Adipocyte (in vitro differentiated cells): ENCODE measurements around the gene TRPM5.

Experiments used
- DNase-seq: peaks from one replicate; pipeline ENCODE4 v3.0.0-alpha.2; 2015; ENCODE audit warnings: low read depth
- H3K27me3 ChIP-seq: replicated peaks from 2 replicates; pipeline ENCODE4 v1.7.0; 2013; ENCODE audit warnings: mild to moderate bottlenecking, low read length, moderate library complexity; ENCODE audit not compliant: control insufficient read depth, insufficient read depth
- H3K36me3 ChIP-seq: 2 replicates; pipeline ENCODE4 v1.7.0; 2013; ENCODE audit warnings: low read length, mild to moderate bottlenecking, moderate library complexity; ENCODE audit not compliant: control insufficient read depth, insufficient read depth, severe bottlenecking
- H3K4me1 ChIP-seq: 2 replicates; pipeline ENCODE4 v1.7.0; 2013; ENCODE audit warnings: mild to moderate bottlenecking, low read length, moderate library complexity; ENCODE audit not compliant: control insufficient read depth, insufficient read depth
- H3K4me3 ChIP-seq: 2 replicates; pipeline ENCODE4 v1.7.0; 2013; ENCODE audit warnings: mild to moderate bottlenecking, low read length, moderate library complexity
- H3K9ac ChIP-seq: 2 replicates; pipeline ENCODE4 v1.7.0; 2013; ENCODE audit warnings: mild to moderate bottlenecking, low read length, moderate library complexity
- H3K9me3 ChIP-seq: 2 replicates; pipeline ENCODE4 v1.7.0; 2013; ENCODE audit warnings: mild to moderate bottlenecking, low read length, moderate library complexity; ENCODE audit not compliant: control insufficient read depth

Gene TRPM5

GRCh38 chr11:2477936-2478335, 33.6 kb upstream of the TRPM5 start:
- Histone ChIP-seq H3K36me3 (no peaks in the 10 kb centered on the region), H3K4me3 (no peak overlapping the region), H3K9ac (no peak overlapping the region), H3K27me3 (peaks cover 52% of the 10 kb centered on the region), H3K4me1 (no peaks in the 10 kb centered on the region), H3K9me3 (peaks cover 18% of the 10 kb centered on the region)
- DNase-seq, result no peak

DNA sequence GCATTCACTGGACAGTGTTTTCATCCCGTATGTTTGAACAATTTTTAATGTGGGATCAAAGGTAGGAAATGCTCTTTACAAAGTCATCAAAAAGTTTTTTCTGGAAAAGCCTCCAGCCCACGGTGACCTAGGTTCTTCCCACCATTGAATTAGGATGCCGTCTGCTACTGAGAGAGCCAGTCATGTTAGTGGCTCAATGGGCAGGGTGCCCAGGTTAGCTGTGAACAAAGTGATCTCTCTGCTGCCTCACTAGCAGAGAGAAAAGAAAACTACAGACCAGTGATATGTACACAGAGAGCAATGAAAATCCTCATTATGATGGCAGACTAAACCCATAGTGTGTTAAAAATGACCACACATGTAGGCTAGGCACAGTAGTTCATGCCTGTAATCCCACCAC, 32.9 kb upstream of the TRPM5 start:
- peaks cover 18% of the 10 kb centered on the region for H3K9me3 ChIP-seq
- H3K4me1 ChIP-seq, result no peaks in the 10 kb centered on the region
- peaks cover 45% of the 10 kb centered on the region for H3K27me3 ChIP-seq
- H3K9ac ChIP-seq, result no peak overlapping the region
- no peak overlapping the region for H3K4me3 ChIP-seq
- no peak for DNase-seq
- H3K36me3 ChIP-seq, result no peaks in the 10 kb centered on the region

DNA sequence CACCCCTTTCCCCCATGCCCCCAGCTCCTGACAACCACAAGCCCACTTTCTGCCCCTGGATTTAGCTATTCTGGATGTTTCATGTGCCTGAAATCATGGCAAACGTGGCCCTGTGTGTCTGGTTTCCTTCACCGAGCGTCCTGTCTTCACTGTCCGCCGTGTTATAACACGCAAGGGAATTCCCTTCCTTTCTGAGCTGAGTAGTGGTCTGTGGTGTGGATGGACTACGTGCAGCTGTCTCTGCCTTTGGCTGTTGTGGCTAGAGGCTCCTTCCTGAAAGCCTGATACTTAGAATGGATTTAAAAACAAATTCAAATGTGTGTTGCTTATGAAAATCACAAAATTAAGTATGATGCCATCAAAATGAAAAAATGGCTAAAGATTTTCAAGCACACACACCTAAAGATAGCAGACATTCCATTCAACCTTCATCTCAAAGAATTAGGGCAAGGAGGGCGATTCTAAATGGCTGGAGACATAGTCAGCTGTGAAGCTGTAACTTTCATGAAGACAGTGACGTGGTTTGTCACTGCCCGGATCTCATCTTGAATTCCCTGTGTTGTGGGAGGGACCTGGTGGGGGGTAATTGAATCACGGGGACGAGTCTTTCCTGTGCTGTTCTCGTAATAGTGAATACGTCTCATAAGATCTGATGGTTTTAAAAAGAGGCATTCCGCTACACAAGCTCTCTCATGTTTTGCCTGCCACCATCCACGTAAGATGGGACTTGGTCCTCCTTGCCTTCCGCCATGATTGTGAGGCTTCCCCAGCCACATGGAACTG, 31.0 kb upstream of the TRPM5 start:
- no peaks in the 10 kb centered on the region for H3K4me1 ChIP-seq
- H3K27me3 ChIP-seq, result peaks cover 55% of the 10 kb centered on the region
- H3K9ac ChIP-seq, result no peak overlapping the region
- no peaks in the 10 kb centered on the region for H3K36me3 ChIP-seq
- DNase-seq, result no peak
- H3K9me3 ChIP-seq, result peaks cover 13% of the 10 kb centered on the region
- H3K4me3 ChIP-seq, result no peak overlapping the region

- Histone ChIP-seq H3K9ac (no peak overlapping the region), H3K4me1 (no peaks in the 10 kb centered on the region), H3K27me3 (peaks cover 58% of the 10 kb centered on the region), H3K9me3 (peaks cover 2% of the 10 kb centered on the region), H3K36me3 (no peaks in the 10 kb centered on the region), H3K4me3 (no peak overlapping the region)
- DNase-seq, result no peak
Observed at GRCh38 chr11:2474059-2474901, 30.0 kb upstream of the TRPM5 start.

DNA sequence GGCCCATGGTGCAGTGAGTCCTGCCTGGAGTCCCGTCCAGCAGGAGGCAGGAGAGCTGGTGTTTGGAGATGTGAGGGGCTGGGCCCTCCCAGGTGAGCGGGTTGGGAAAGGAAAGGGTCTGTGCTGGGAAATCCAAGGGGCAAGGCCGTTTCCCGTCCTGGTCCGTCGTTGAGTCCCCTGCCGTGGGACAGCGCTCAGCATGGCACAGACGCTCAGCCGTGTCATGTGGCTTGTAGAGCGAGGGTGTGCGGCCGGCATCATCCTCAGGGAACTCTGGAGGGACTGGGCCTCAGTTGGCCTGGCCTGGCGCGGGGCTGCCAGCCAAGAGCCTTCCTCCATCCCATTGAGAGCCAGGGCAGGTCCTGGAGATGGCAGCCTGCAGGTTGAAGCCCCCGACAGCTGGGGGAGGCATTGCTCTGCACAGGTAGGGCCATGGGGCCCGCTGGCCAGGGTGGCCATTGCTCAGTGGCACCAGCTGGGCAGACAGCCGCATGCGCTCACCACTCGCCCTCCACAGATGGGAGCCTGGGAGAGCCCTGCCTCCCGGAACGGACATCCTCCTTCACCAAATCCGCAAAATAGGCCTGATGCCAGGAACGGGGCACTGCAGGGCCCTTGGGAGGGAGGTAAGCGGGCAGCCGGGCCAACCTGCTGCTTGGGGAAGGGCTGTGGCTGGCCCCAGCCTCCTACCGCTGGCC, 29.2 kb upstream of the TRPM5 start:
- no peak overlapping the region for H3K9ac ChIP-seq
- H3K4me3 ChIP-seq, result no peak overlapping the region
- peaks cover 58% of the 10 kb centered on the region for H3K27me3 ChIP-seq
- no peaks in the 10 kb centered on the region for H3K36me3 ChIP-seq
- no peak for DNase-seq
- H3K9me3 ChIP-seq, result peaks cover 6% of the 10 kb centered on the region
- no peaks in the 10 kb centered on the region for H3K4me1 ChIP-seq

- Histone ChIP-seq H3K4me1 (no peaks in the 10 kb centered on the region), H3K9ac (no peak overlapping the region), H3K4me3 (no peak overlapping the region), H3K9me3 (peaks cover 7% of the 10 kb centered on the region), H3K27me3 (peaks cover 53% of the 10 kb centered on the region), H3K36me3 (no peaks in the 10 kb centered on the region)
- DNase-seq, result no peak
Observed at GRCh38 chr11:2472428-2473186, 28.3 kb upstream of the TRPM5 start.

DNA sequence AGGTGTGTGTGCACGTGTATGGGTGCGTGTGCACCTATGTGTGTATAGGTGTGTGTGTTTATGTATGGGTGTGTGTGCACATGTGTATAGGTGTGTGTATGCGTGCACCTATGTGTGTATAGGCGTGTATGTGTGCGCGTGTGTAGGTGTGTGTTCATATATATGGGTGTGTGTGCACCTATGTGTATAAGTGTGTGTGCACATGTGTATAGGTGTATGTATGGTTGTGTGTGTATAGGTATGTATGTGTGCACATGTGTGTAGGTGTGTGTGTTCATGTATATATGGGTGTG, 27.4 kb upstream of the TRPM5 start:
- H3K4me1 ChIP-seq, result no peaks in the 10 kb centered on the region
- DNase-seq, result no peak
- H3K9me3 ChIP-seq, result peaks cover 7% of the 10 kb centered on the region
- no peak overlapping the region for H3K9ac ChIP-seq
- H3K36me3 ChIP-seq, result no peaks in the 10 kb centered on the region
- peaks cover 44% of the 10 kb centered on the region for H3K27me3 ChIP-seq
- no peak overlapping the region for H3K4me3 ChIP-seq

GRCh38 chr11:2471048-2471803, 26.9 kb upstream of the TRPM5 start:
- DNase-seq, result no peak
- Histone ChIP-seq H3K9ac (no peak overlapping the region), H3K4me1 (no peaks in the 10 kb centered on the region), H3K27me3 (peaks cover 42% of the 10 kb centered on the region), H3K9me3 (peaks cover 7% of the 10 kb centered on the region), H3K36me3 (no peaks in the 10 kb centered on the region), H3K4me3 (no peak overlapping the region)

- no peak for DNase-seq
- Histone ChIP-seq H3K27me3 (peaks cover 34% of the 10 kb centered on the region), H3K9me3 (peaks cover 7% of the 10 kb centered on the region), H3K4me3 (no peak overlapping the region), H3K9ac (no peak overlapping the region), H3K36me3 (no peaks in the 10 kb centered on the region), H3K4me1 (no peaks in the 10 kb centered on the region)
Observed at GRCh38 chr11:2470495-2470894, 26.2 kb upstream of the TRPM5 start.

- H3K4me1 ChIP-seq, result no peaks in the 10 kb centered on the region
- H3K36me3 ChIP-seq, result no peaks in the 10 kb centered on the region
- H3K9me3 ChIP-seq, result peaks cover 7% of the 10 kb centered on the region
- no peak overlapping the region for H3K9ac ChIP-seq
- no peak overlapping the region for H3K4me3 ChIP-seq
- no peak for DNase-seq
- H3K27me3 ChIP-seq, result peaks cover 17% of the 10 kb centered on the region
Observed at GRCh38 chr11:2468363-2469235, 24.3 kb upstream of the TRPM5 start.
